ENCODE results near the gene CACUL1. TPM values are rescaled to one million over a fixed set of nuclear protein-coding genes. Genes with fewer than 3 reads are reported as not detected.
"Not testable (repeated sequence)": the region's sequence is repeated elsewhere in the genome, so short reads cannot be mapped to it uniquely, and the experiment has no call there.

Gene CACUL1
- total RNA-seq, 1 donor from 2014 or later = 27.1 TPM

- DNase-seq (no peak), ATAC-seq (ENCODE audit: low read depth) (no peak)
- Mint-ChIP-seq H3K4me1 (no peaks in the 10 kb centered on the region), H3K36me3 (ENCODE audit: low read depth) (peaks cover 59% of the 10 kb centered on the region), H3K9me3 (no peaks in the 10 kb centered on the region), H3K27me3 (no peaks in the 10 kb centered on the region), H3K27ac (no peak overlapping the region), H3K4me3 (no peak overlapping the region)
- intact Hi-C loops (cut with micrococcal nuclease) = no loop called here
- ChIA-PET POLR2A (no interaction called here), CTCF (no interaction called here)
- TF ChIP-seq CTCF (IDR thresholded peaks at IDR 0.05) = no peak
Observed at GRCh38 chr10:118682533-118682932, 72.2 kb downstream of the CACUL1 start.

- peaks cover 38% of the 10 kb centered on the region for H3K36me3 Mint-ChIP-seq (ENCODE audit: low read depth)
- no peak for TF ChIP-seq CTCF (IDR thresholded peaks at IDR 0.05)
- POLR2A ChIA-PET = no interaction called here
- intact Hi-C loops (cut with micrococcal nuclease) = no loop called here
- H3K27ac Mint-ChIP-seq = no peak overlapping the region
- no peaks in the 10 kb centered on the region for H3K9me3 Mint-ChIP-seq
- ATAC-seq (ENCODE audit: low read depth) = no peak
- no peaks in the 10 kb centered on the region for H3K4me1 Mint-ChIP-seq
- no peak for DNase-seq
- no peaks in the 10 kb centered on the region for H3K27me3 Mint-ChIP-seq
- H3K4me3 Mint-ChIP-seq = no peak overlapping the region
- CTCF ChIA-PET = no interaction called here
Observed at GRCh38 chr10:118680197-118680596, 74.6 kb downstream of the CACUL1 start.

GRCh38 chr10:118674226-118674919 lies 80.4 kb downstream of the CACUL1 start:
- Mint-ChIP-seq H3K4me3 (no peak overlapping the region), H3K27me3 (no peaks in the 10 kb centered on the region), H3K27ac (peak overlapping the region; percentile 4), H3K9me3 (no peaks in the 10 kb centered on the region), H3K4me1 (peaks cover 4% of the 10 kb centered on the region), H3K36me3 (ENCODE audit: low read depth) (peaks cover 4% of the 10 kb centered on the region)
- intact Hi-C loops (cut with micrococcal nuclease) = no loop called here
- POLR2A ChIA-PET = no interaction called here
- DNase-seq (no peak), ATAC-seq (ENCODE audit: low read depth) (no peak)
- TF ChIP-seq CTCF (IDR thresholded peaks at IDR 0.05) = no peak
- CTCF ChIA-PET = no interaction called here

GRCh38 chr10:118672766-118673715 lies 81.7 kb downstream of the CACUL1 start:
- Mint-ChIP-seq H3K27me3 (no peaks in the 10 kb centered on the region), H3K9me3 (no peaks in the 10 kb centered on the region), H3K36me3 (ENCODE audit: low read depth) (no peaks in the 10 kb centered on the region), H3K27ac (no peak overlapping the region), H3K4me3 (no peak overlapping the region), H3K4me1 (peaks cover 16% of the 10 kb centered on the region)
- no peak for TF ChIP-seq CTCF (IDR thresholded peaks at IDR 0.05)
- intact Hi-C loops (cut with micrococcal nuclease) = no loop called here
- POLR2A ChIA-PET = no interaction called here
- CTCF ChIA-PET = no interaction called here
- ATAC-seq (ENCODE audit: low read depth) (no peak), DNase-seq (no peak)

GRCh38 chr10:118672153-118672552 lies 82.6 kb downstream of the CACUL1 start:
- no peaks in the 10 kb centered on the region for H3K9me3 Mint-ChIP-seq
- POLR2A ChIA-PET = no interaction called here
- no peak overlapping the region for H3K27ac Mint-ChIP-seq
- DNase-seq (no peak), ATAC-seq (ENCODE audit: low read depth) (no peak)
- CTCF ChIA-PET = no interaction called here
- no peak for TF ChIP-seq CTCF (IDR thresholded peaks at IDR 0.05)
- no peaks in the 10 kb centered on the region for H3K27me3 Mint-ChIP-seq
- no peak overlapping the region for H3K4me3 Mint-ChIP-seq
- peaks cover 16% of the 10 kb centered on the region for H3K4me1 Mint-ChIP-seq
- intact Hi-C loops (cut with micrococcal nuclease) = no loop called here
- no peaks in the 10 kb centered on the region for H3K36me3 Mint-ChIP-seq (ENCODE audit: low read depth)

GRCh38 chr10:118671221-118671620 lies 83.5 kb downstream of the CACUL1 start:
- H3K36me3 Mint-ChIP-seq (ENCODE audit: low read depth); intact Hi-C loops (cut with micrococcal nuclease); ATAC-seq (ENCODE audit: low read depth); POLR2A ChIA-PET; CTCF ChIA-PET; H3K9me3 Mint-ChIP-seq; H3K27me3 Mint-ChIP-seq; H3K27ac Mint-ChIP-seq; H3K4me3 Mint-ChIP-seq; DNase-seq: not testable (repeated sequence)
- peaks cover 16% of the 10 kb centered on the region for H3K4me1 Mint-ChIP-seq
